Testis (tissue), 3 donors: Measurements from ENCODE around the gene ALK. TPM values are rescaled to one million over a fixed set of nuclear protein-coding genes. Genes with fewer than 3 reads are reported as not detected.

ENCODE experiments used
- DNase-seq: peaks from one replicate; pipeline ENCODE4 v3.0.0-alpha.2; 2019
- H3K27ac ChIP-seq, 2 donors: fragments of 200-600 bp; sonication (generic); one replicate each; pipeline ENCODE4 v1.5.1; 2019
- H3K27me3 ChIP-seq: fragments of 200-600 bp; sonication (generic); one replicate; pipeline ENCODE4 v1.5.1; 2019
- H3K36me3 ChIP-seq: fragments of 200-600 bp; sonication (generic); one replicate; pipeline ENCODE4 v1.5.1; 2017; ENCODE audit warnings: low read depth; ENCODE audit errors: missing control alignments
- H3K4me1 ChIP-seq: fragments of 200-600 bp; sonication (generic); one replicate; pipeline ENCODE4 v1.5.1; 2019
- H3K4me3 ChIP-seq, 2 donors: fragments of 200-600 bp; sonication (generic); one replicate each; pipeline ENCODE4 v1.5.1; 2017 to 2019
- H3K9me3 ChIP-seq: fragments of 200-600 bp; sonication (generic); one replicate; pipeline ENCODE4 v1.5.1; 2017
- CTCF ChIP-seq, 3 experiments: fragments of 450-650 bp in 2 of 3; fragments of 200-600 bp in 1 of 3; sonication (generic) in 1 of 3; IDR thresholded peaks; one replicate each; pipeline ENCODE4 v1.5.1; 2016 to 2019; ENCODE audit warnings: antibody characterized with exemption in 3 of 3, mild to moderate bottlenecking in 2 of 3, moderate library complexity in 1 of 3
- POLR2A ChIP-seq: fragments of 450-650 bp; IDR thresholded peaks from one replicate; pipeline ENCODE4 v1.6.1; 2017; ENCODE audit warnings: antibody characterized with exemption, mild to moderate bottlenecking, moderate library complexity
- WGBS, 2 donors: methylation state at CpG; one replicate each; pipeline ENCODE4 v1.1.5; 2018; 5-methylcytosine and 5-hydroxymethylcytosine counted together
- intact Hi-C: fragments of 100-400 bp; cut with DNase I; formaldehyde crosslinking; loops from one replicate; pipeline ENCODE4 v1.15.1; 2023; ENCODE audit warnings: low total_unique reads
- polyA plus RNA-seq: library from polyadenylated mRNA; stranded (reverse); fragments of 350-450 nt; fragmentation: Illumina TruSeq; extraction: RNeasy Lipid Tissue Mini Kit (QIAGEN cat#74804); gene quantifications from one replicate; pipeline ENCODE4 v1.2.3, GENCODE V29; 2014; ENCODE audit warnings: low read depth, low replicate concordance; ENCODE audit not compliant: insufficient read depth
- total RNA-seq, 2 donors: library from RNA; depleted of rRNA; stranded (reverse); fragments of >200 nt; gene quantifications; one replicate each; pipeline ENCODE4 v1.2.3, GENCODE V29; 2016

The ALK gene
- total and polyA plus RNA-seq, 3 donors from 2014 or later = 2.1 to 3.8 (median 3.8) TPM

- 54 to 59% methylated on average over 4 of the region's 4 CpGs for WGBS, 2 donors
- no peaks in the 10 kb centered on the region for H3K36me3 ChIP-seq
- H3K4me1 ChIP-seq = no peaks in the 10 kb centered on the region
- no peak overlapping the region for H3K4me3 ChIP-seq
- no peak overlapping the region for H3K27ac ChIP-seq
- intact Hi-C loops = no loop called here
- no peaks in the 10 kb centered on the region for H3K9me3 ChIP-seq
- no peak for DNase-seq
- no peak for TF ChIP-seq POLR2A
- no peak for TF ChIP-seq CTCF (IDR thresholded peaks at IDR 0.05)
- H3K27me3 ChIP-seq = no peaks in the 10 kb centered on the region
These were observed 441.0 kb downstream of the ALK start for GRCh38 chr2:29480426-29480825.

- no peaks in the 10 kb centered on the region for H3K36me3 ChIP-seq
- H3K4me1 ChIP-seq = no peaks in the 10 kb centered on the region
- intact Hi-C loops = no loop called here
- H3K9me3 ChIP-seq = no peaks in the 10 kb centered on the region
- H3K4me3 ChIP-seq = no peak overlapping the region
- H3K27me3 ChIP-seq = no peaks in the 10 kb centered on the region
- DNase-seq = no peak
- 90 to 92% methylated on average over 2 of the region's 2 CpGs for WGBS, 2 donors
- H3K27ac ChIP-seq = no peak overlapping the region
- TF ChIP-seq POLR2A (no peak), CTCF (IDR thresholded peaks at IDR 0.05) (no peak)
These were observed 442.0 kb downstream of the ALK start for GRCh38 chr2:29479401-29479800.

GRCh38 chr2:29478641-29479040 lies 442.7 kb downstream of the ALK start:
- Histone ChIP-seq H3K27me3 (no peaks in the 10 kb centered on the region), H3K36me3 (no peaks in the 10 kb centered on the region), H3K4me3 (no peak overlapping the region), H3K27ac (no peak overlapping the region), H3K4me1 (no peaks in the 10 kb centered on the region), H3K9me3 (no peaks in the 10 kb centered on the region)
- WGBS, 2 donors = 89 to 100% methylated on average over 4 of the region's 4 CpGs
- intact Hi-C loops = no loop called here
- TF ChIP-seq CTCF (IDR thresholded peaks at IDR 0.05) (no peak), POLR2A (no peak)
- DNase-seq = no peak

GRCh38 chr2:29477186-29477585 lies 444.2 kb downstream of the ALK start:
- DNase-seq = no peak
- intact Hi-C loops = no loop called here
- TF ChIP-seq POLR2A (no peak), CTCF (IDR thresholded peaks at IDR 0.05) (no peak)
- H3K27ac ChIP-seq = no peak overlapping the region
- no peaks in the 10 kb centered on the region for H3K9me3 ChIP-seq
- H3K4me1 ChIP-seq = no peaks in the 10 kb centered on the region
- no peaks in the 10 kb centered on the region for H3K27me3 ChIP-seq
- H3K36me3 ChIP-seq = no peaks in the 10 kb centered on the region
- H3K4me3 ChIP-seq = no peak overlapping the region

- peak overlapping the region in 1 of 2 donors; percentile 27 for H3K4me3 ChIP-seq
- no peaks in the 10 kb centered on the region for H3K9me3 ChIP-seq
- no peaks in the 10 kb centered on the region for H3K4me1 ChIP-seq
- H3K27me3 ChIP-seq = no peaks in the 10 kb centered on the region
- no peak for TF ChIP-seq POLR2A
- no peak for TF ChIP-seq CTCF (IDR thresholded peaks at IDR 0.05)
- no peaks in the 10 kb centered on the region for H3K36me3 ChIP-seq
- 59 to 73% methylated on average over 6 to 9 of the region's 9 CpGs for WGBS, 2 donors
- H3K27ac ChIP-seq = no peak overlapping the region
- intact Hi-C loops = no loop called here
- DNase-seq = no peak
These were observed 445.9 kb downstream of the ALK start for GRCh38 chr2:29475499-29475898.
